ENCODE data around the gene PRKCA. TPM values are rescaled to one million over a fixed set of nuclear protein-coding genes. Genes with fewer than 3 reads are reported as not detected.

The PRKCA gene
- total RNA-seq, 4 donors from 2014 or later: 9.8 to 25.6 (median 12.2) TPM

DNA sequence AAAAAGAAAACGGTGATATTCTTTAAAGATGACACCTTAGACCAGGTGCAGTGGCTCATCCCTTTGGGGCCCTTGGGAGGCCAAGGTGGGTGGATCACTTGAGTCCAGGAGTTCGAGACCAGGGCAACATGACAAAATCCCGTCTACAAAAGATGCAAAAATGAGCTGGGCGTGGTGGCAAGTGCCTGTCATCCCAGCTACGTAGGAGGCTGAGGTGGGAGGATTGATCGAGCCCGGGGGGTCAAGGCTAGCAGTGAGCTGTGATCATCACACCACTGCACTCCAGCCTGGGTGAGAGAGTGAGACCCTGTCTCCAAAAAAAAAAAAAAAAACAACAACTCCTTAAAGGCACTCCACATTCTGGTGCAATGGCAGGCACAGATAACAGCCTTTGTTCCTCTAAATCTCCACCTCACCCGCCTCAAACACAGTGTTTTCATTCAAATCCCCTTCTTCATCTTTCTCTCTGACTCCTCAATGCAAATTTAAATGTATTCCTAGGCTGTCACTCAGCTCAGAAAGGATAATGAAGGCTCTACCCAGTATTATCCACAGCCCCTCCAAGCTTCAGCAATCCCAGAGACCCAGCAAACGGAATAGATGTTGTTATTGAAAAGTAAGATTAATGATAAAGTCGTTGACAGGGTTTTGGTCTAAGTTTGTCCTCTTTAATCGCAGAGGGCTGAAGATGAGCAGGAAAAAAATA is 476.3 kb downstream of the PRKCA start:
- no peaks in the 10 kb centered on the region for H3K4me1 ChIP-seq
- H3K9me3 ChIP-seq: no peaks in the 10 kb centered on the region
- TF ChIP-seq POLR2AphosphoS5 (IDR thresholded peaks at IDR 0.05) (no peak), EP300 (IDR thresholded peaks at IDR 0.05) (no peak), POLR2A (IDR thresholded peaks at IDR 0.05) (no peak)
- TF ChIP-seq, protein P1, sequence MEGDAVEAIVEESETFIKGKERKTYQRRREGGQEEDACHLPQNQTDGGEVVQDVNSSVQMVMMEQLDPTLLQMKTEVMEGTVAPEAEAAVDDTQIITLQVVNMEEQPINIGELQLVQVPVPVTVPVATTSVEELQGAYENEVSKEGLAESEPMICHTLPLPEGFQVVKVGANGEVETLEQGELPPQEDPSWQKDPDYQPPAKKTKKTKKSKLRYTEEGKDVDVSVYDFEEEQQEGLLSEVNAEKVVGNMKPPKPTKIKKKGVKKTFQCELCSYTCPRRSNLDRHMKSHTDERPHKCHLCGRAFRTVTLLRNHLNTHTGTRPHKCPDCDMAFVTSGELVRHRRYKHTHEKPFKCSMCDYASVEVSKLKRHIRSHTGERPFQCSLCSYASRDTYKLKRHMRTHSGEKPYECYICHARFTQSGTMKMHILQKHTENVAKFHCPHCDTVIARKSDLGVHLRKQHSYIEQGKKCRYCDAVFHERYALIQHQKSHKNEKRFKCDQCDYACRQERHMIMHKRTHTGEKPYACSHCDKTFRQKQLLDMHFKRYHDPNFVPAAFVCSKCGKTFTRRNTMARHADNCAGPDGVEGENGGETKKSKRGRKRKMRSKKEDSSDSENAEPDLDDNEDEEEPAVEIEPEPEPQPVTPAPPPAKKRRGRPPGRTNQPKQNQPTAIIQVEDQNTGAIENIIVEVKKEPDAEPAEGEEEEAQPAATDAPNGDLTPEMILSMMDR (IDR thresholded peaks at IDR 0.05): no peak
- peaks cover 5% of the 10 kb centered on the region for H3K36me3 ChIP-seq
- WGBS: 87% methylated on average over 11 of the region's 11 CpGs
- no peaks in the 10 kb centered on the region for H3K27me3 ChIP-seq
- H3K4me3 ChIP-seq: no peak overlapping the region
- H3K27ac ChIP-seq: no peak overlapping the region
- peak; percentile 22 to 55 for DNase-seq (ENCODE audit: low spot score in 2 of 2)

DNA sequence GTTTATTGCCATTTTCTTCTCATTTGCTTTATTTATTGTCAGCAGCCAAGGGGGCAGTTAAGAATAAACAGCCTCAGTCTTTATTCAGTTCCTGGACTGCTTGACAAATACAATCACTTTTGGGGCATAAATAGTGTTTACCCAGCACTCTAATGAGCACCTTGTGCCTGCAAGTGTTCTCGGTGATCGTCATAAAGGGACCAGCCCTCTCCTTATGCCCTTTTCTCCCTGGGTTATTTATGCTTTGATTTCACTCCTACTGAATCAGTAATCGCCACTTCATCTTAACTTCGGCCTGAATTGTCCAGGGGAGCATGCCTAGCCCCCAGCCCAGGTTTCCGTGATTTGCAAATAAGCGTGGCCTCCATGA is 476.8 kb downstream of the PRKCA start:
- no peak overlapping the region for H3K27ac ChIP-seq
- no peaks in the 10 kb centered on the region for H3K4me1 ChIP-seq
- TF ChIP-seq EP300 (IDR thresholded peaks at IDR 0.05): no peak
- TF ChIP-seq POLR2AphosphoS5 (IDR thresholded peaks at IDR 0.05): no peak
- peaks cover 4% of the 10 kb centered on the region for H3K36me3 ChIP-seq
- H3K27me3 ChIP-seq: no peaks in the 10 kb centered on the region
- no peak overlapping the region for H3K4me3 ChIP-seq
- 87% methylated on average over 6 of the region's 6 CpGs for WGBS
- peak in 1 of 2 donors; percentile 29 for DNase-seq (ENCODE audit: low spot score in 2 of 2)
- no peaks in the 10 kb centered on the region for H3K9me3 ChIP-seq

DNA sequence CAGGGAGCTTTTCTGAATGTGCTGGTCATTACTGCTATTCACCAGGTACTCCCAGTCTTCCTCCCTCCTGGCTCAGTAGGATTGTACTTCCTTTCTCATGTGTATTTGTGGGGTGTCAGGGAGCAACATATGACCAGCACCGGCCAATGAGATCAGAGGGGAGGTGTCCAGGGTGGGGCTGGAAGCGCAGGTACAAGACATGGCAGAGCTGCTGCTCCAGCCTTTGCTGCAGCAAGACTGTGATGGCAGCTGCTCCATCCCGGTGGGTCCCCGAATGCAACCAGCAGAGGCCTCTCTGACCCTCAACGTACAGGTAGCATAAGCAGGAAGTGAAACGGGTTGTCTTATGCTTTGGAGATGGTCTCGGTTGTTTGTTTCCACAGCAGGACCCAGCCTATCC is 478.7 kb downstream of the PRKCA start:
- Histone ChIP-seq H3K9me3 (no peaks in the 10 kb centered on the region), H3K4me3 (no peak overlapping the region), H3K27ac (no peak overlapping the region), H3K4me1 (no peaks in the 10 kb centered on the region), H3K36me3 (no peaks in the 10 kb centered on the region), H3K27me3 (no peaks in the 10 kb centered on the region)
- WGBS: 96% methylated on average over 7 of the region's 7 CpGs
- TF ChIP-seq EP300 (IDR thresholded peaks at IDR 0.05) (no peak), POLR2AphosphoS5 (IDR thresholded peaks at IDR 0.05) (no peak), POLR2A (IDR thresholded peaks at IDR 0.05) (no peak)
- peak in 1 of 2 donors; percentile 35 for DNase-seq (ENCODE audit: low spot score in 2 of 2)

DNA sequence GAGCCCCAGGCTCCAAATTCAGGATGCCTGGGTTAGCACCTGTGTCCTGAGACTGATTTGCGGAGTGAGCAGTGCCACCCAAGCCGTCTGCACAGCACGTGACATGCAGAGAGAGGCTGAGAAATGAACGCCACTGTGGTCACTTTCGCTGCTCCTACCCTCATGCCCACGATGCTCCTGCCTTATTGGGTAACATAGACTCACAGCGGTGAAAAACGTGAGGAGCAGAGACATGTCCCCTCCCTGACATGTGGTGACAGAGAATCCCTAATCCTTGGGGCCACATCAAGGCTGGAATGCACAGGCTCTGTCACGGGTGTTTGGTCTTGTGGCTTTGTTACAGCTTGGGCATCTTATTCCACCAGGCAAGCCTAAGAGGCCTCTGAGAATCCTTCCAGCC is 480.4 kb downstream of the PRKCA start:
- TF ChIP-seq EP300 (IDR thresholded peaks at IDR 0.05) (no peak), POLR2AphosphoS5 (IDR thresholded peaks at IDR 0.05) (no peak), POLR2A (IDR thresholded peaks at IDR 0.05) (no peak)
- TF ChIP-seq, protein P1 (IDR thresholded peaks at IDR 0.05): no peak
- WGBS: 89% methylated on average over 8 of the region's 9 CpGs
- H3K9me3 ChIP-seq: no peaks in the 10 kb centered on the region
- H3K27me3 ChIP-seq: no peaks in the 10 kb centered on the region
- no peak overlapping the region for H3K27ac ChIP-seq
- H3K4me3 ChIP-seq: no peak overlapping the region
- H3K4me1 ChIP-seq: no peaks in the 10 kb centered on the region
- no peaks in the 10 kb centered on the region for H3K36me3 ChIP-seq
- peak in 1 of 2 donors; percentile 44 for DNase-seq (ENCODE audit: low spot score in 2 of 2)

DNA sequence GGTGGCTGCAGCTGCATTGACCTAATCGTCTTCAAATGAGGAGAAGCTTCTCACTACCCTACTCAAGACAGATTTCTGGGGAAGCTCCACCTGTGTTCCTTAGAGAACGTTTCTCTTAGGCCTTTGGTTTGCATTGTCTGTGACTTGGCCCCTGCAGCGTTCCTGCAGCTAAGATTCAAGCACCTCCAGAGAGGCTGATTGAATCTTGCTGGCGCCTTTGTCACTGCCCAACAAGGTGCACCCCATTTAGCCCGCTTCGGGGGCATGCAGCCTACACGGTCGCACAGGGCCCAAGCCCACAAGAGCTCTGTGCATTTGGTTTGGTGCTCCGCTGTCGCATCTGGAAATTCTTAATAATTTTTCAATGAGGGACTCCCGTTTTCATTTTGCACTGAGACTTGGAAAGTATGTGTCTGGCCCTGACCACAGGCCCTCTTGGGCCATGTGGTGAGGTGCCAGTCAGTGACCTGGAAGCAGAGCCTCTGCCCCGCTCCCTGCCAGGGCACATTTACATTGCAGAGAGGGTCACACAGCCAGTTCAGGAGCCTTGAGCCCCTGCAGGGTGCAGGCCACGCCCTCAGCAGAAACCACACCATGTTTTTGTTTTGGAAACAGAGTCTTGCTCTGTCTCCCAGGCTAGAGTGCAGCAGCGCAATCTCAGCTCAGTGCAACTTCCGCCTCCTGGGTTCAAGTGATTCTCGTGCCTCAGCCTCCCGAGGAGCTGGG is 481.4 kb downstream of the PRKCA start:
- peak in 1 of 2 donors; percentile 62 for DNase-seq (ENCODE audit: low spot score in 2 of 2)
- TF ChIP-seq, protein P1 (IDR thresholded peaks at IDR 0.05): no peak
- TF ChIP-seq EP300 (IDR thresholded peaks at IDR 0.05): no peak
- TF ChIP-seq POLR2A (IDR thresholded peaks at IDR 0.05): no peak
- TF ChIP-seq POLR2AphosphoS5 (IDR thresholded peaks at IDR 0.05): no peak
- WGBS: 93% methylated on average over 16 of the region's 17 CpGs
- no peak overlapping the region for H3K27ac ChIP-seq
- no peak overlapping the region for H3K4me3 ChIP-seq
- no peaks in the 10 kb centered on the region for H3K27me3 ChIP-seq
- H3K4me1 ChIP-seq: no peaks in the 10 kb centered on the region
- H3K36me3 ChIP-seq: peaks cover 2% of the 10 kb centered on the region
- no peaks in the 10 kb centered on the region for H3K9me3 ChIP-seq

DNA sequence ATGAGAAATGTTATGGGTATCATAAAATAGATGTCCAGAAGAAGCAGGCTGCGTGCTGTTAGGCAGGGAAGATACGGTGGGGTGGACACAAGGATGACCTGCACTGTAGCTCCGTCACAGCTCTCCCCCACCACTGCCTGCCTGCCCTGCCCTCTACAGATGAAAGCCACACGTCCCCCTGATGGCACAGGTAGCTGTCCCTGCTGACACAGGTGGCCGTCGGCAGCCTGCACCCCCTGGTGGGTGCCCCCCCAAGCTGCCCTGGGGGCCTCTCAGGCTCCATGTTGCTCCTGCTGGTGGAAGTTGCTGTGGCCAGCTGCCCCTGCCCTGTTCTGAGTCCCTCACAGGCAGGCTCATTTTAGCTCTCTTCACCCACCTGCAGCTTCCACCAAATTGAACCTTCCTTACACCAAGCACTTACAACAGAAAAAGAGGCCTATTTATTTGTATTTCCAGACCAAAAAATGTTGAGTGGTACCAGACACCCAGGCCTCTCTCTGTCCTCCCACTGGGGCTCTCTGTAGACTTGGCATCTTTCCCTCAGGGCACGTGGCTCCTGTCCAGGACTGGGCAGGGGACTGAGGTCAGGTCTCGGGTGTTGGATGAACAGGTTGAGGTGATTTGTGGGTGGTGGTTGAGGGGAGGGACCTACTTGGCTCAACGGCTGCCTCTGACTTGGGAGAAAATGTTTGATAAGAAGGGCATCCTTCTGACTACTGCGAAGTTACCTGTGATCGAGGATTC is 482.4 kb downstream of the PRKCA start:
- DNase-seq (ENCODE audit: low spot score in 2 of 2): peak in 1 of 2 donors; percentile 56
- no peaks in the 10 kb centered on the region for H3K9me3 ChIP-seq
- no peak overlapping the region for H3K4me3 ChIP-seq
- peaks cover 8% of the 10 kb centered on the region for H3K36me3 ChIP-seq
- no peak for TF ChIP-seq POLR2A (IDR thresholded peaks at IDR 0.05)
- TF ChIP-seq EP300 (IDR thresholded peaks at IDR 0.05): no peak
- TF ChIP-seq, protein P1 (IDR thresholded peaks at IDR 0.05): no peak
- TF ChIP-seq POLR2AphosphoS5 (IDR thresholded peaks at IDR 0.05): no peak
- H3K27ac ChIP-seq: no peak overlapping the region
- no peaks in the 10 kb centered on the region for H3K27me3 ChIP-seq
- H3K4me1 ChIP-seq: no peaks in the 10 kb centered on the region
- 83% methylated on average over 11 of the region's 11 CpGs for WGBS

Data from suprapubic skin (tissue), 4 donors.